ENCODE results near the gene CRHR1.

DNA sequence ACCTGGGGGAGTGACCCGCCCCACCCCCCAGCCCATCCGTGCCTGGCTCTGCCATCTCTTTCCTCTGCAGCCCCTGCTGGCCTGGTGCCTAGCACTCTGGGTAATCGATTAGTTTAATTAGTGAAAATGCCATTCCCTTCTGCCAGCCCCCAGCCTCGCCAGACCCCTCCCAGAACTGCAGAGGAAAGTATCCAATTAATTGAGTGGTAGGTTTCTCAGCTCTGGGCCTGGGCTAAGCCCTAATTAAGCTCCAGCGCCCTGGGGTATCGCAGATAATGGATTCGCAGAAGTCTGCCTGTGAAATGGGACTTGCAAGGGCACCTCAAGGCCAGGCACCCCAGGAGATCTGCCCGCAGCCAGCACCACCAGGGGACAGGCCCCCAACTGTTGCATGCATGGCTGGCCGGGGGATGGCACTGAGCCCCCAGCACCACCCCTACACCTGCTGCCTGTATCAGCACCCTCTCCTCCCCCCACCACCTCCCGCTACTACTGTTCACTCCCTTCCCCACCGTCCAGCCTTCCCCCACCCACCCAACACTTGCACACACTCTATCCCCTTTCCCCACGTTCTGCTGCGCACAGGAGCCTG is 40.9 kb downstream of the CRHR1 start:
- TF ChIP-seq CTCF (conservative IDR thresholded peaks at IDR 0.05; ENCODE audit: low read depth, low read length) (no peak), EZH2 (IDR thresholded peaks at IDR 0.05; ENCODE audit: low read length, unreplicated experiment) (no peak)

All from PC-3 (cell line).